GM13976 (cell line): ENCODE measurements around the gene HIRA.

ENCODE experiments used
- DNase-seq: peaks from one replicate; pipeline ENCODE4 v3.0.0; 2012; ENCODE audit warnings: low spot score
- in situ Hi-C: fragments of 300-500 bp; cut with MboI; formaldehyde crosslinking; loops from one replicate; pipeline ENCODE4 v1.12.0; 2022; ENCODE audit warnings: low sequenced_read_pairs, mixed read lengths, inconsistent platforms; ENCODE audit not compliant: unreplicated experiment
- TF ChIP-seq, protein P1 (sequence below): IDR thresholded peaks from 2 replicates; pipeline ENCODE4 v1.5.1; 2012; ENCODE audit warnings: borderline replicate concordance, mild to moderate bottlenecking; ENCODE audit not compliant: insufficient read depth; ENCODE audit errors: extremely low read depth, missing control alignments, control extremely low read depth

The HIRA gene

DNA sequence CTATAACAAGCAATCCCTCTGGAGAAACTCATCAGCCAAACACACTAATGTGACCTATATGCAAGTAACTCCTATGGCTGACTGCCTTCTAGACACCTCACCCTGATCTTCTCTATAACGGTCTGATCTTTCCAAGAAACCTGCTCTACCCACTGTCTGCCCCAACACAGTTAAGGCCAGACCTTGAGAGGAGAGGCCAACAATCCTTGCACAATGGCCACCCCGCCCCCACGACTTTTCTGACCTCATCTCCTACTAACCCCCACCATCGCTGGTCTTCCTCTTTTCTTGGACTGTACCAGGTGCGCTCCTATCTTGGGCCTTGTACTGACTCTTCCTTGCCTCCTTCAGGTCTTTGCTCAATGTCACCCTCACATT, 12.5 kb downstream of the HIRA start:
- in situ Hi-C loops, result no loop called here
- TF ChIP-seq, protein P1, sequence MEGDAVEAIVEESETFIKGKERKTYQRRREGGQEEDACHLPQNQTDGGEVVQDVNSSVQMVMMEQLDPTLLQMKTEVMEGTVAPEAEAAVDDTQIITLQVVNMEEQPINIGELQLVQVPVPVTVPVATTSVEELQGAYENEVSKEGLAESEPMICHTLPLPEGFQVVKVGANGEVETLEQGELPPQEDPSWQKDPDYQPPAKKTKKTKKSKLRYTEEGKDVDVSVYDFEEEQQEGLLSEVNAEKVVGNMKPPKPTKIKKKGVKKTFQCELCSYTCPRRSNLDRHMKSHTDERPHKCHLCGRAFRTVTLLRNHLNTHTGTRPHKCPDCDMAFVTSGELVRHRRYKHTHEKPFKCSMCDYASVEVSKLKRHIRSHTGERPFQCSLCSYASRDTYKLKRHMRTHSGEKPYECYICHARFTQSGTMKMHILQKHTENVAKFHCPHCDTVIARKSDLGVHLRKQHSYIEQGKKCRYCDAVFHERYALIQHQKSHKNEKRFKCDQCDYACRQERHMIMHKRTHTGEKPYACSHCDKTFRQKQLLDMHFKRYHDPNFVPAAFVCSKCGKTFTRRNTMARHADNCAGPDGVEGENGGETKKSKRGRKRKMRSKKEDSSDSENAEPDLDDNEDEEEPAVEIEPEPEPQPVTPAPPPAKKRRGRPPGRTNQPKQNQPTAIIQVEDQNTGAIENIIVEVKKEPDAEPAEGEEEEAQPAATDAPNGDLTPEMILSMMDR, result no peak
- DNase-seq, result peak; percentile 45

DNA sequence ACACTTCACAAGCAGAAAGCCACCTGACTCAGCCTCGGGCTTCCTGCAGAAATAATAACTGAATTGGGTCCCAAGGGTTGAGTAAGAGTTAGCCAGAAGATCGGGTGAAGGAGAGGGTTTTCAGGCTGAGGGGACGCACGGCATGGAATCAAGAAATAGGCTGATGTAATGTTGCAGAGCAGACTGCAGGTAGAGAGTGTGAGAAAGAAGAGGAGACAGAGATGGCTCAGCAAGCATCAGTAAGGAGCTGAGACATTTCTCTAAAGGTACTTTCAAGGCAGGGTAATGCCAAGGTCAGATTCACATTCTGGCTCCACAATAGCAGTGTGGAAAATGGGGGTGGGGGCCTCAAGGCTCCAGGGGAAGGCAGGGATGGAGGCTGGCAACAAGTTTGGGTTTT, 18.6 kb downstream of the HIRA start:
- no peak for DNase-seq
- in situ Hi-C loops, result no loop called here
- TF ChIP-seq, protein P1, result no peak

DNA sequence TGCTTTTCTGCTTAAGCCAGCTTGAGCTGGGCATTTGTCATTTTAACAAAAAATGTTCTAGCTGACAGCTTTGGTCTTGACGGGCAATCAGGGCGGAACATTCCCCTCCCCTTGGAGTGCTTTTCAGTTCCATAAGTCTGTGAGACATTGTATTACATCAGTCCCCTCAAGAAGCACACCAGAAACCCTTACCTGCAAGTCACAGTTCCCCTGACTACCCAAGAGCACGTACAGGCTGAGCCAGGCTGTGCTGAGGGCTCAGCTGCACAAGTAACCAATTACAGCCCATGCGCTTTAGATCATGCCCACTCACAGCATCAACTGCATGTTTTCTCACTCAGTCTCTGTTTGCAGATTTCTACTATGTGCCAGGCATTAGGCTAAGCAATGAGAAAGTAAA, 19.1 kb downstream of the HIRA start:
- in situ Hi-C loops, result no loop called here
- no peak for DNase-seq
- TF ChIP-seq, protein P1, result no peak

DNA sequence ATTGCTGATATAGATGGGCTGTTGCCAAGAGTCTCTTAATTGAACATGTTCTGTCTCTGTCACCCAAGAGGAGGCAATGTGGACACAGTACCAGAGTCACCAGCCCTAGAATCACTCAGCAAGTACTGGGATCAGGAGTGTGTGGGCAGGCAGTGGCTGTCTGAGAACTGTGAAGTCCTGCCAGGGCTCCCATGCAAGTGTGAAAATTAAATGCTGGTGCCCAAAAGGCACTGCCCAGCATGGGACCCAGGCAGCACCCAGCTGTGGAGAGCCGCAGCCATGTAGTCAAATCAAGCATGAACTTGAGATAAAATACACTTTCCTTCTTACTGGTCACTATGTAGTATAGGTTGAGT, 19.9 kb downstream of the HIRA start:
- no peak for DNase-seq
- in situ Hi-C loops, result no loop called here
- TF ChIP-seq, protein P1, result no peak

DNA sequence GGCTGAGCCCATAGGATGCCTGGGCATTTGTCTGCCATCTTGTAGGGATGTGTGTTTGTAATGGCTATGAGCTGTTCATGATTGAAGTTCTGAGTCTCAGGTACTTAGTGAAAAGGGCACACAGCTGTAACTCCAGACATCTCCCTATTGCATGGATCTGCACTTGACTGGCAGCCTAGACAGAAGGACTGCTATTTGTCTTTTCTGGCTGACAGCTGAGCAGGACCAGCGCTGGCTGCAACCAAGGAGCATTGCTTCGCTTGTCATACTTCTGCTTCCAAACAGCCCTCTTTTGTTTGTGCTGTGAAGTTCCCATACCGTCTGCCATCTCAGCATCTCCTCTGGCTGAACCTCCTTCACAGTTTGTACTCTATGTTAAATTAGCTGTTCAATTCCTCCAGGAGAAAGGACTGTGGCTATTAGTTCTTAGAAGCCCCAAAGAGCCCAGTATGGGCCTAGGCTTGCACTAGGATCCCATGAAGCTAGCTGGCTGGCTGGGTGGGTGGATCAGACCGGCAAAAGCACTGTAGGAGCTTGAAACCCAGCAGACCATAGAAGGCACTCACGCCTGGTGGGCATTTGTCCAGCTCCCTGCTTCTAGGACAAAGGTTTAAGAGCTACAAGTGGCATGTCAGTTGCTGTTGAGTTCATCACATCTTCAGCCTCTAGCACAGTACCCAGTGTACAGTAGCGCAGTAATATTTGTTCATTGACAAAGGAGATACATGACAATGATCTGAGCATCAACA, 20.4 kb downstream of the HIRA start:
- TF ChIP-seq, protein P1, result no peak
- in situ Hi-C loops, result no loop called here
- no peak for DNase-seq

DNA sequence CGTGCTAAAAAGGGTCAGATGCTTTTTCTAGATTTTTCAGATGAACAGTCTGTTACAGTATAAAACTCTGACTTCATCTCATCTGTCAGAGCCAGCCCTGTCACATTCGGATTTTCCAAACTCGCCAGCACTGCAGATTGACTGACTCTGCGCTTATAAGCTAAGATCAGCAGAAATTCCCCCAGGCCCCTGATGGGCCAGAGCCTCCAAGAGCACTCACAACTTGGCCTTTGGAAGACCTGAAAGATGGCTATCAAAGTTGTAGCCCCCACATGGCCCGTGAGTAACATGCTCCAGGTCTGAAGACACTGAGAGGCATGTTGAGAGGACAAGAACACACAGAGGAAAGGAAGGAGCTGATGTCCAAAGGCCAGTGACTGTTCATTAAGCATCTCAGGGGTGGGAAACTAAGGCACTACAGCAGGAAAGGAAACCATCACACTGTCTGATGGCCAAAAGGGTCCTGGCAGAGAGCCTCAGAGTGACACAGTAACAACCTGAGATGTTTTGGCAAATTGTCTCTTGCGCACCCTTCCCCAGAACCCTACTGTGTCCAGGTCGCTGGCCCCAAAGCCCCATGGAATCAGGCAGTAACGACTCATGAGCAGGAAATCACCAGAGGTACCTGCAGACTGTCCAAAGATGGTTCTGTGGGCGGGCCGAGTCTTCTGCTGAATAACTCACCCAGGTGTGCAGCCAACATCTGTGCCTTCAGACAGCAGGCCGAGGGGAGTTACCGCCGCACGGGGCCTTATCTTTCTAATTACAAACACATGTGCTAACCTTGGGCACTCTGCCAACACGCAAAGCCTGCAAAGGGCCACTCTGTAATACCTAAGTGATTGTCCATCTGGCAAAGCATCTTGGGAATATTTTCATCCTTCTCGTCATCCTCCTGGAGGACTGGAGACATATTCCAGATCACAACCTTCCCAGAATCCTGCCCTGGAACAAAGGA, 23.6 kb downstream of the HIRA start:
- in situ Hi-C loops, result no loop called here
- DNase-seq, result no peak
- TF ChIP-seq, protein P1, result no peak
